NB4 (cell line): Measurements from ENCODE around the gene CHRNA5.
"Not testable (repeated sequence)": the region's sequence is repeated elsewhere in the genome, so short reads cannot be mapped to it uniquely, and the experiment has no call there.

Source experiments
- DNase-seq: peaks from one replicate; pipeline ENCODE4 v3.0.0; 2010; ENCODE audit warnings: low read depth
- H3K4me3 ChIP-seq: one replicate; pipeline ENCODE4 v1.5.1; 2011; ENCODE audit warnings: mild to moderate bottlenecking, low read depth, low read length, moderate library complexity
- MYC ChIP-seq: IDR thresholded peaks from 2 replicates; pipeline ENCODE4 v1.6.1; 2011; ENCODE audit warnings: low read depth, low read length
- POLR2A ChIP-seq: IDR thresholded peaks from 2 replicates; pipeline ENCODE4 v1.6.1; 2011; ENCODE audit warnings: mild to moderate bottlenecking; ENCODE audit not compliant: insufficient read length; ENCODE audit errors: extremely low read depth
- TF ChIP-seq, protein P1 (sequence below): IDR thresholded peaks from one replicate; pipeline ENCODE4 v1.5.1; 2012; ENCODE audit warnings: low read depth, low read length
- TF ChIP-seq, protein P2 (sequence below): IDR thresholded peaks from 2 replicates; pipeline ENCODE4 v1.6.1; 2011; ENCODE audit warnings: low read depth, low read length

Gene CHRNA5

DNA sequence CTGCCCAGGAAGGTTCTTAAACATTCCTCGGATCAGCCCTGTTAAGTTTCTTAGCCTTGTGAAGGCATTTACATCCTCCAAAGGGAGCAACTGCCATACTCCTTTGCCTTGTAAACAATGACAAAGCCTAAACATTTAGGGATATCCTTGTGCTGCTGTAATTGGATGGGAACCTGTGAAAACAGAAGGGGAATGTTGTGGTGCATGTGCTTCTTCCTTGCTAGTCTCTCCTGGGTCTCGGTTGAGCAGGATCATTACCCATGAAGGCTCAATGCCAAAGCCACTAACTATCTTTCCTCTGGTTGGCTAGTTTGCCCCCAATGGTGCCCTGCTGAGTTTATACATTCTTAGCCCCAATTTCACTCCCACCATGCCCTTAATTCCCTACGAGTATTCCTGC is 38.1 kb downstream of the CHRNA5 start:
- DNase-seq, result no peak
- no peak overlapping the region for H3K4me3 ChIP-seq
- TF ChIP-seq, protein P1, sequence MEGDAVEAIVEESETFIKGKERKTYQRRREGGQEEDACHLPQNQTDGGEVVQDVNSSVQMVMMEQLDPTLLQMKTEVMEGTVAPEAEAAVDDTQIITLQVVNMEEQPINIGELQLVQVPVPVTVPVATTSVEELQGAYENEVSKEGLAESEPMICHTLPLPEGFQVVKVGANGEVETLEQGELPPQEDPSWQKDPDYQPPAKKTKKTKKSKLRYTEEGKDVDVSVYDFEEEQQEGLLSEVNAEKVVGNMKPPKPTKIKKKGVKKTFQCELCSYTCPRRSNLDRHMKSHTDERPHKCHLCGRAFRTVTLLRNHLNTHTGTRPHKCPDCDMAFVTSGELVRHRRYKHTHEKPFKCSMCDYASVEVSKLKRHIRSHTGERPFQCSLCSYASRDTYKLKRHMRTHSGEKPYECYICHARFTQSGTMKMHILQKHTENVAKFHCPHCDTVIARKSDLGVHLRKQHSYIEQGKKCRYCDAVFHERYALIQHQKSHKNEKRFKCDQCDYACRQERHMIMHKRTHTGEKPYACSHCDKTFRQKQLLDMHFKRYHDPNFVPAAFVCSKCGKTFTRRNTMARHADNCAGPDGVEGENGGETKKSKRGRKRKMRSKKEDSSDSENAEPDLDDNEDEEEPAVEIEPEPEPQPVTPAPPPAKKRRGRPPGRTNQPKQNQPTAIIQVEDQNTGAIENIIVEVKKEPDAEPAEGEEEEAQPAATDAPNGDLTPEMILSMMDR, result no peak

DNA sequence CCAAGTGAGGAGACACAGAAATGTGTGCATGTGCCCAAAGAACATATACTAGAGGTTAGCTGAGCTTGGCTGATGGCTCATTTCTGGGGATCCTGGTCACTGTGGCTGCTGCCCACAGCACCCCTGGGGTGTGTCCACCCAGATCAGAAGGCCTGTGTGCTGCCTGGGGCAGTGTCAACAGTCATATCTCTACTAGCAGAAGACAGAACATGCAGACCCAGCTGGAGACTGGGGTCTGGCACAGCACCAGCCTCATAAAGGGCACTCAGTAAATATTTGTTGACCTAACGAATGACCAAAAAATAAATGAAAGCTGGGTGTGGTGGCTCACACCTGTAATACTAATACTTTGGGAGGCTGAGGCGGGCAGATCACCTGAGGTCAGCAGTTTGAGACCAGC is 39.1 kb downstream of the CHRNA5 start:
- TF ChIP-seq POLR2A (no peak), MYC (no peak)
- TF ChIP-seq, protein P2, sequence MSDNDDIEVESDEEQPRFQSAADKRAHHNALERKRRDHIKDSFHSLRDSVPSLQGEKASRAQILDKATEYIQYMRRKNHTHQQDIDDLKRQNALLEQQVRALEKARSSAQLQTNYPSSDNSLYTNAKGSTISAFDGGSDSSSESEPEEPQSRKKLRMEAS, result no peak
- TF ChIP-seq, protein P1, result no peak
- DNase-seq, result no peak
- H3K4me3 ChIP-seq, result no peak overlapping the region

DNA sequence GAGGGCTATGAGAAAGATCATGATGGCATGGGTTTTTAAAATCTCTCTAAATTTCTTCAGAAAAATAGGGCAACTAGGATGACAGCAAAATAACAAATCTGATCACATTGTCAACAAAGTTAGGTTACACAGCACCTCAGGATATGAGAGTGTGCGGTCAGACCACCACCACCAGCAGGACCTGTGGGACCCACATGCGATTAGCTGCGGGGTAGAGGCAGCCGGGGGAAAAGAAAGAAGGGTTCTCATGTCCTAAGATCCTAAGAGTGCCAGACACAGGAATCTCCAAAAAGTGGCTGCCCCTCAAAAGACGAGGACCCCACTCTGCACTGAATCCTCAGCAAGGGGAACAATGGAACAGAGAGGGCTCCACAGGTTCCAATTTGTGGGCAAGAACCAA is 39.9 kb downstream of the CHRNA5 start:
- H3K4me3 ChIP-seq, result no peak overlapping the region
- no peak for DNase-seq
- TF ChIP-seq MYC (no peak), POLR2A (no peak)
- TF ChIP-seq, protein P2, result no peak
- TF ChIP-seq, protein P1, result no peak

DNA sequence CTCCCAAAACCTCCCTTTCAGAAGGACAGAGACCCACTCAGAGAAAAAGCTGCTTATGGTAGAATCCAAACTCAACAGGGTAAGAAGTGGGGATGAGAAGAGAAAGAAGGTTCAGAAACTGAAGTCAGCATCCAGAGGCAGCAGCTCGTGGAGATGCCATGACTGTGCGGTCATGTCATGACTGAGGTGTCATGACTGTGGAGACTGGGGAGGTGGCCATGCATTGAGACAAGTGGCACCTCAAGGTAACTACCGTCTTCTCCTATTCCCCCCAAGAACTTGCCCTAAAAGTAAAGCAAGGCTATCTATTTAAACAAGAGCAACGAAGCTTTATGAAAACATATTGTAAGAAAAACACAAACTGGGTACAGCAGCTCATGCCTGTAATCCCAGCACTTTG is 40.4 kb downstream of the CHRNA5 start:
- no peak for DNase-seq
- TF ChIP-seq MYC (no peak), POLR2A (no peak)
- TF ChIP-seq, protein P1, result no peak
- H3K4me3 ChIP-seq, result no peak overlapping the region

DNA sequence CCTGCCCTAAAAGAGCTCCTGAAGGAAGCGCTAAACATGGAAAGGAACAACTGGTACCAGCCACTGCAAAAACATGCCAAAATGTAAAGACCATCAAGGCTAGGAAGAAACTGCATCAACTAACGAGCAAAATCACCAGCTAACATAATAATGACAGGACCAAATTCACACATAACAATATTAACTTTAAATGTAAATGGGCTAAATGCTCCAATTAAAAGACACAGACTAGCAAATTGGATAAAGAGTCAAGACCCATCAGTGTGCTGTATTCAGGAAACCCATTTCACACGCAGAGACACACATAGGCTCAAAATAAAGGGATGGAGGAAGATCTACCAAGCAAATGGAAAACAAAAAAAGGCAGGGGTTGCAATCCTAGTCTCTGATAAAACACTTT is 44.2 kb downstream of the CHRNA5 start:
- DNase-seq, H3K4me3 ChIP-seq: not testable (repeated sequence)

DNA sequence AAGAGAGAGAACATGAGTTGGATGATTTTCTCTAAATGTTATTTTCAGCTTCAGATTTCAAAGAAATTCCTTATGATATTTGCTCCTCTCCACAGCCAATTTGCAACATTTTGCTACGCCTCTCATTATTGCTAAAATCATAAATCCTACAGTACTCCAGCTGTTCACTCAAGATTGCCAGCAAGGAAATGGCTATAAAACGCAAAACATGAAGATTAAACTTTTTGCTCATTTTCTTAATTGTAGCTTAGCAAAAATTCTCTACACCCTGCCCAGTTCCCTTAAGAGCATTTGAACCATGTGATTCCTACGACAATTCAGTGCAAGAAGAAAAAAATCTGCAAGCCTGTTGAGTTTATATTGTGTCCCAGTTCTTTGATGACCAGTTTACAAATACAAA is 48.7 kb downstream of the CHRNA5 start:
- H3K4me3 ChIP-seq, result no peak overlapping the region
- no peak for DNase-seq
- TF ChIP-seq, protein P2, result no peak
- TF ChIP-seq, protein P1, result no peak
- TF ChIP-seq POLR2A (no peak), MYC (no peak)

DNA sequence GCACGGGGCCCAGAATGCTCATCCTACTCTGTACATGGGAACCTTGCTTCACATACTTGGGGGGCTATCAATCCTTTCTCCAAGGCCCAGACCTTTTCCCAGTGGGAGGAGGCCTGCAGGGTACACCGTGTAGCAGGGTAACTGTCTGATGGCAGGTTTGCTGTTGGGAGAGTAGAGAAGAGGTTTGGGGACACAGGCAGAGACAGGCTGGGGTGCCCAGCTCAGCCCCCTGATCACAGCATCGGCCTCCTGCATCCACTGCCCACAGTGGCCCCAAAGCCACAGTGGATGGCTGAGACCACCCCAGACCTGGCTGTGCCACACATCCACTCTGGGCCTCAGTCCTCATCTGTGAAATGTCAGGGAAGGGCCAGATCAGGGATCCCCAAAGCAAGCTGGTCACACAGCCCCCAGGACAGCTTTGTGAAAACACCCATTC is 49.9 kb downstream of the CHRNA5 start:
- TF ChIP-seq, protein P2, result no peak
- TF ChIP-seq, protein P1, result no peak
- TF ChIP-seq MYC (no peak), POLR2A (no peak)
- no peak for DNase-seq
- no peak overlapping the region for H3K4me3 ChIP-seq
